Adipocyte (in vitro differentiated cells): ENCODE data around the gene DIPK1B.

Experiments
- DNase-seq: peaks from one replicate; pipeline ENCODE4 v3.0.0-alpha.2; 2015; ENCODE audit warnings: low read depth
- H3K27me3 ChIP-seq: replicated peaks from 2 replicates; pipeline ENCODE4 v1.7.0; 2013; ENCODE audit warnings: mild to moderate bottlenecking, low read length, moderate library complexity; ENCODE audit not compliant: control insufficient read depth, insufficient read depth
- H3K36me3 ChIP-seq: 2 replicates; pipeline ENCODE4 v1.7.0; 2013; ENCODE audit warnings: low read length, mild to moderate bottlenecking, moderate library complexity; ENCODE audit not compliant: control insufficient read depth, insufficient read depth, severe bottlenecking
- H3K4me1 ChIP-seq: 2 replicates; pipeline ENCODE4 v1.7.0; 2013; ENCODE audit warnings: mild to moderate bottlenecking, low read length, moderate library complexity; ENCODE audit not compliant: control insufficient read depth, insufficient read depth
- H3K4me3 ChIP-seq: 2 replicates; pipeline ENCODE4 v1.7.0; 2013; ENCODE audit warnings: mild to moderate bottlenecking, low read length, moderate library complexity
- H3K9ac ChIP-seq: 2 replicates; pipeline ENCODE4 v1.7.0; 2013; ENCODE audit warnings: mild to moderate bottlenecking, low read length, moderate library complexity
- H3K9me3 ChIP-seq: 2 replicates; pipeline ENCODE4 v1.7.0; 2013; ENCODE audit warnings: mild to moderate bottlenecking, low read length, moderate library complexity; ENCODE audit not compliant: control insufficient read depth

The DIPK1B gene

GRCh38 chr9:136719195-136719880 lies 7.0 kb downstream of the DIPK1B start:
- Histone ChIP-seq H3K27me3 (peaks cover 11% of the 10 kb centered on the region), H3K9ac (no peak overlapping the region), H3K36me3 (peaks cover 19% of the 10 kb centered on the region), H3K4me1 (peaks cover 6% of the 10 kb centered on the region), H3K4me3 (no peak overlapping the region), H3K9me3 (no peaks in the 10 kb centered on the region)
- no peak for DNase-seq

- Histone ChIP-seq H3K36me3 (peaks cover 29% of the 10 kb centered on the region), H3K9me3 (no peaks in the 10 kb centered on the region), H3K9ac (peak overlapping the region; percentile 7), H3K4me1 (peaks cover 7% of the 10 kb centered on the region), H3K4me3 (no peak overlapping the region), H3K27me3 (peaks cover 7% of the 10 kb centered on the region)
- no peak for DNase-seq
Observed at GRCh38 chr9:136720251-136720897, 8.0 kb downstream of the DIPK1B start.

- no peak overlapping the region for H3K4me3 ChIP-seq
- H3K9ac ChIP-seq: peak overlapping the region; percentile 7
- H3K27me3 ChIP-seq: peaks cover 3% of the 10 kb centered on the region
- no peak for DNase-seq
- H3K4me1 ChIP-seq: peaks cover 12% of the 10 kb centered on the region
- peaks cover 34% of the 10 kb centered on the region for H3K36me3 ChIP-seq
- H3K9me3 ChIP-seq: no peaks in the 10 kb centered on the region
Observed at GRCh38 chr9:136720898-136721338, 8.5 kb downstream of the DIPK1B start.

- no peaks in the 10 kb centered on the region for H3K9me3 ChIP-seq
- peaks cover 40% of the 10 kb centered on the region for H3K36me3 ChIP-seq
- H3K27me3 ChIP-seq: peaks cover 2% of the 10 kb centered on the region
- H3K9ac ChIP-seq: no peak overlapping the region
- H3K4me3 ChIP-seq: no peak overlapping the region
- no peak for DNase-seq
- H3K4me1 ChIP-seq: peaks cover 18% of the 10 kb centered on the region
Observed at GRCh38 chr9:136721339-136722092, 9.1 kb downstream of the DIPK1B start.

GRCh38 chr9:136722093-136722968 lies 10.0 kb downstream of the DIPK1B start:
- DNase-seq: no peak
- no peak overlapping the region for H3K4me3 ChIP-seq
- H3K4me1 ChIP-seq: peaks cover 23% of the 10 kb centered on the region
- H3K27me3 ChIP-seq: no peaks in the 10 kb centered on the region
- H3K36me3 ChIP-seq: peaks cover 44% of the 10 kb centered on the region
- no peaks in the 10 kb centered on the region for H3K9me3 ChIP-seq
- H3K9ac ChIP-seq: no peak overlapping the region

GRCh38 chr9:136722969-136723356 lies 10.6 kb downstream of the DIPK1B start:
- no peak overlapping the region for H3K4me3 ChIP-seq
- H3K9me3 ChIP-seq: no peaks in the 10 kb centered on the region
- H3K27me3 ChIP-seq: no peaks in the 10 kb centered on the region
- peaks cover 23% of the 10 kb centered on the region for H3K4me1 ChIP-seq
- H3K9ac ChIP-seq: no peak overlapping the region
- DNase-seq: no peak
- peaks cover 44% of the 10 kb centered on the region for H3K36me3 ChIP-seq

GRCh38 chr9:136723362-136723976 lies 11.1 kb downstream of the DIPK1B start:
- Histone ChIP-seq H3K36me3 (peaks cover 44% of the 10 kb centered on the region), H3K9me3 (no peaks in the 10 kb centered on the region), H3K27me3 (no peaks in the 10 kb centered on the region), H3K4me1 (peaks cover 23% of the 10 kb centered on the region), H3K9ac (no peak overlapping the region), H3K4me3 (no peak overlapping the region)
- DNase-seq: no peak

GRCh38 chr9:136723989-136724388 lies 11.6 kb downstream of the DIPK1B start:
- DNase-seq: no peak
- no peak overlapping the region for H3K4me3 ChIP-seq
- H3K36me3 ChIP-seq: peaks cover 44% of the 10 kb centered on the region
- H3K9me3 ChIP-seq: no peaks in the 10 kb centered on the region
- no peak overlapping the region for H3K9ac ChIP-seq
- no peaks in the 10 kb centered on the region for H3K27me3 ChIP-seq
- peaks cover 25% of the 10 kb centered on the region for H3K4me1 ChIP-seq

- Histone ChIP-seq H3K27me3 (no peaks in the 10 kb centered on the region), H3K4me1 (peaks cover 33% of the 10 kb centered on the region), H3K36me3 (peaks cover 44% of the 10 kb centered on the region), H3K4me3 (no peak overlapping the region), H3K9me3 (no peaks in the 10 kb centered on the region), H3K9ac (no peak overlapping the region)
- DNase-seq: no peak
Observed at GRCh38 chr9:136724772-136725171, 12.4 kb downstream of the DIPK1B start.

GRCh38 chr9:136725612-136726011 lies 13.2 kb downstream of the DIPK1B start:
- peak overlapping the region; percentile 85 for H3K4me3 ChIP-seq
- H3K36me3 ChIP-seq: peaks cover 44% of the 10 kb centered on the region
- H3K27me3 ChIP-seq: no peaks in the 10 kb centered on the region
- DNase-seq: peak; percentile 83
- H3K9me3 ChIP-seq: no peaks in the 10 kb centered on the region
- peak overlapping the region; percentile 88 for H3K9ac ChIP-seq
- peaks cover 29% of the 10 kb centered on the region for H3K4me1 ChIP-seq
